SIG-M5 treated with dmso at 0.1 percent for 504 hours (cell line): ENCODE data around the gene TNFRSF6B.
"Not testable (repeated sequence)": the region's sequence is repeated elsewhere in the genome, so short reads cannot be mapped to it uniquely, and the experiment has no call there.

Experiments
- DNase-seq: peaks from one replicate; lab custom pipeline; 2025; ENCODE audit not compliant: unreplicated experiment; lab: John Stamatoyannopoulos, UW

The TNFRSF6B gene

DNA sequence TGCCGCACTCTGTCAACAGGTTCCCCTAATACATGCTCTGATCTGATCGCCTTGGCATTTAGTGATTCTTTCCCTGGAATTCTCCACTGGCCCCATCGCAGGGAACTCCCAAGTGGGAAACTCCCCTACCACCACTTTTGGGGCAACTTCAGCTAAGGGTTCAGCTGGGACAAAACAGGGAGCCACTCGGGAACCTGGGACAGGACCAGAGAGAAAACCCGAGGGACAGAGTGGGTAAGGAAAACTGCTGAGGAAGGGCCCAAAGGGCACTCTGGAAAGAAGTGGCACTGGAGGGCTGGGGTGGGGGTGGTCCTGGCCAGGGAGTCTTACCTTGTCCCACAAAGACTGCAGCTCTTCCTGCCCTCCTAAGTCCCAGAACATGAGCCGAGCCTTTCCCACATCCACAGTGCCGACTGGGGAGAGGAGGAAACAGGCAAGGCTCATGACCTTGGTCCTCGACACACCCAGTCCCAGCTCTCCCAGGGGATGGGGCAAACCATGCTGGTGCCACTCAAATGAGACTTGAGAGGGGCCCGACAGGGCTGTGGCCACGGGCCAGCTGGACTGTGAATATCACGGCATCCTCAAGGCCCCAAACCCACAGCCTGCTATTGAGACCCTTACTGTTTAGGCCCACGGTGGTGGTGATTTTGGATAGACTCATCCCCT is 9.7 kb downstream of the TNFRSF6B start:
- no peak for DNase-seq

DNA sequence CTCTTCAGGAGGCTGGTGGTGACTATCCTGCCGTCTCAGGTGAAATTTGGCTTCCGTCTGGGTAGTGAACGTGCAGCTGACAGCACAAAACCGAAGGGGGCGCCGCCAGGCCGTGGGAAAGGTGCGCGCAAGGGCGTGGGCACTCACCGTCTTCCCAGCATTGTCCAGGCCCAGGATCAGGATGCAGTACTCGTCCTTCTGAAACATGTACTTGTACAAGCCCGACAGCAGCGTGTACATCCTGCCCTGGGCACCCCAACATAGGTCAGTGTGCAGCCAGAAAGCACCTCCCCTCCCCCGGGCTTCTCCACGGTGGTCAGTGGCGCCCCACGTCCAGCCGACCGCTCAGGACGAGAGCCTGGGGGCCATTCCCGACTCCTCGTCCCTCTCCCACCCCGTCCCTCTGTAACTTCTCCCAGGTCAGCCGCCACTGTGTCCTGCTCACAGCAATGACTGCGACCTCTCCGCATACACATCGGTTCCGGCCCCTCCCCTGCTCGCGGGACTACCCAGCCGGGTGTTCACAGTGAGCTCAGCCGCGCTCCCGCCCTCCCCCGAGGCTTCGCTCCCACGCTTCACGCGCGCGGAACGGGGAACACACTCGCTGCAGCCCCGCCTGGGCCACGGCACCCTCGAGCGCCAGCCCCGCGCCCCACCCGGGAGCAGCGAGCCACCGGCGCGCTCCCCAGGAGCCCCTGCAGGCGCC is 10.6 kb downstream of the TNFRSF6B start:
- peak; percentile 30 for DNase-seq

DNA sequence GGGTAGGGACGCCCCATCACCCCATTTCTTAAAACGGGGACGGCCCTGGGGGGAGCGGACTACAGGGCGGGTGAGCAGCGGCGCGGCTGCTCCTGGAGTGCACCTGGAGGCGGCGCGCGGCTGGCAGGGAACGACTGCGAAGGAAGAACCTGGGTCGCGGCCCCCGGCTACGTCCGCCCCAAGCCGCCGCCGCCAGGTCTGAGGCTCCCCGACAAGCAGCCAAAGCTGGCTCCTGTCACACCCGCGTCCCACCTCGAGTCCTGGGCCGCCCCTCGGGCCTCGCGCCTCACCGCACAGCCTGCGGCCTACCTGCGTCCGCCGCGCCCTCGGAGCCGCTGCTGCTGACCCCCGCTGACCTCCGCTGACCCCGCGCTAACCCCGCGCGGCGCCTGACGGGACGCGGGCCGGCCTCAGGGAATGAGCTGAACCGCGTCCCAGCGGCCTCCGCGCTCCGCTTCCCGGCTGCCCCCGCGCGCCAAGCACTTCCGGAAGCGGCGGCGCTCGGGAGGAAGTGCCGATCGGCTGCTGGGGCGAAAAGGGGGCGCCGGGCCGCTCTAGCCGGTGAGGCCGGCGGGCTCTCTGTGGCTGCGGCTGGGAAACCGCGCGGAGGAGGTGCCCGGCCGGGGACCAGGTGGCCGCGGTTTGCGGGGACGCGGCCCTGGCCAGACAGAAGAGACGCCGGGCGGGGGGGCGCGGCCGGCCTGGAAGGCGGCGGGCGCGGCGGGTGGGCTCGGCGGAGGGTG is 11.3 kb downstream of the TNFRSF6B start, which contains the start of the genes ARFRP1 and ZGPAT:
Gene ARFRP1, minus strand, starts transcription at position 419 of the 743 bp plus-strand sequence. CDS start 885 bp downstream, outside the sequence.
Gene ZGPAT, plus strand, starts transcription at position 482 of the 743 bp plus-strand sequence. CDS start 542 bp downstream, outside the sequence.
- DNase-seq: peak; percentile 87

DNA sequence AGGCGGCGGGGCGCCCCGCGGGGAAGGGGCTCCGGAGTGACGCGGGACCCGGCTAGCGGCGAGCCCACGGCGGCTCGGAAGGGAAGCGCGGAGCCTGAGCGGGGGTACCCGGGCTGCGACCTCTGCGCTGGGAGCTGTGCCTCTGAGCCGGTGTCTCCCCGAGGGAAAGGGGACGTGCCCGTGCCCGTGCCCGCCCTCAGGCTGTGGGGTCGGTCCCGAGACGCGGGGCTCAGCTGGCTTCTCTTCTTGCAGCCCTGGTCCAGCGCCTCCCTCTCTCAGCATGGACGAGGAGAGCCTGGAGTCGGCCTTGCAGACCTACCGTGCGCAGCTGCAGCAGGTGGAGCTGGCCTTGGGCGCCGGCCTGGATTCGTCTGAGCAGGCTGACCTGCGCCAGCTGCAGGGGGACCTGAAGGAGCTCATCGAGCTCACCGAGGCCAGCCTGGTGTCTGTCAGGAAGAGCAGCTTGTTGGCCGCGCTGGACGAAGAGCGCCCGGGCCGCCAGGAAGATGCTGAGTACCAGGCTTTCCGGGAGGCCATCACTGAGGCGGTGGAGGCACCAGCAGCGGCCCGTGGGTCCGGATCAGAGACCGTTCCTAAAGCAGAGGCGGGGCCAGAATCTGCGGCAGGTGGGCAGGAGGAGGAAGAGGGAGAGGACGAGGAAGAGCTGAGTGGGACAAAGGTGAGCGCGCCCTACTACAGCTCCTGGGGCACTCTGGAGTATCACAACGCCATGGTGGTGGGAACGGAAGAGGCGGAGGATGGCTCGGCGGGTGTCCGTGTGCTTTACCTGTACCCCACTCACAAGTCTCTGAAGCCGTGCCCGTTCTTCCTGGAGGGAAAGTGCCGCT is 12.1 kb downstream of the TNFRSF6B start:
- DNase-seq: no peak

DNA sequence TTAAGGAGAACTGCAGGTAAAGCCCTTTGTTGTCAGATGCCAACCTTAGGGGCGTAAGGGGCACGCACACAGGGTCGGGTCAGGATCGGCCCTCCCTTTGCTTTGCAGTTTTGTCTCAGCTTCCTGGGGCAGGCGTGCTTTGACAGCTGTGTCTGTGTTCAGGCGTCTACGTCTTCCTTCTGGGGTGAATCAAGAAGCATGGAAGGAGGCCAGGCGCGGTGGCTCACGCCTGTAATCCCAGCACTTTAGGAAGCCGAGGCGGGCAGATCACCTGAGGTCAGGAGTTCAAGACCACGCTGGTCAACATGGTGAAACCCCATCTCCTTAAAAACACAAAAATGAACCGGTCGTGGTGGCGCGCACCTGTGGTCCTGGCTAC is 12.7 kb downstream of the TNFRSF6B start:
- no peak for DNase-seq

DNA sequence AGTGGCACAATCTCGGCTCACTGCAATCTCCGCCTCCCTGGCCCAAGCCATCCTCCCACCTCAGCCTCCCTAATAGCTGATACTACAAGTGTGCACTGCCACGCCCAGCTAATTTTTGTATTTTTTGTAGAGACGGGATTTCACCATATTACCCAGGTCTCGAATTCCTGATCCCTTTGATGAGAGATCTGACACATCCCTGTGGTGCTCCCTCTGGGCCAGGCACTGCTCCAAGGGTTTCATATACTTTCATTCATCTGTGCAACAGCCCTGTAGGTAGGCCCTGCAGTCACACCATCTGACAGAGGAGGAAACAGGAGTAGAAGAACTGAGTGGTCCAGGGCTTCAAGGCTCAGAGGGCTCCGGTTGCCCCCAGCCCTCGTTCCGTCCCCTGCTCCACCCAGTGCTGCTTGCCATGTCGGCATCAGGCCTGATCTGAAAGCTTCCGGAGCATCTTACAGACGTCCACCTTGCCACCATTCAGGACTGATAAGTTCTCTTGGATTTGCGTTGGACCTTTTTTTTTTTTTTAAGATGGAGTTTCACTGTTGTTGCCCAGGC is 14.7 kb downstream of the TNFRSF6B start:
- no peak for DNase-seq

DNA sequence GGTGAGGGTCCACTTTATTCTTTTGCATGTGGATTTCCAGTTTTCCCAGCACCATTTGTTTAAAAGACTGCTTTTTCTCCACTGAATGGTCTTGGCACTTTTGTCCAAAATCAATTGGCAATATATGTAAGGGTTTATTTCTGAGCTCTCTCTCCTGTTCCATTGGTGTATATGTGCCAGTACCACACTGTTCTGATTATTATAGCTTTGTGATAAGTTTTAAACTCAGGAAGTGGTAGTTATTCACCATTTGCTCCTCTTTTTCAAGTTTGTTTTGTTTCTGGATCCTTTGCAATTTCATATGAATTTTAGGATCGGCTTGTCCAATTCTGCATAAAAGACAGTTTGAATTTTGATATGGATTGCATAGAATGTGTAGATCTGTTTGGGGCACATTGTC is 15.7 kb downstream of the TNFRSF6B start:
- no peak for DNase-seq

DNA sequence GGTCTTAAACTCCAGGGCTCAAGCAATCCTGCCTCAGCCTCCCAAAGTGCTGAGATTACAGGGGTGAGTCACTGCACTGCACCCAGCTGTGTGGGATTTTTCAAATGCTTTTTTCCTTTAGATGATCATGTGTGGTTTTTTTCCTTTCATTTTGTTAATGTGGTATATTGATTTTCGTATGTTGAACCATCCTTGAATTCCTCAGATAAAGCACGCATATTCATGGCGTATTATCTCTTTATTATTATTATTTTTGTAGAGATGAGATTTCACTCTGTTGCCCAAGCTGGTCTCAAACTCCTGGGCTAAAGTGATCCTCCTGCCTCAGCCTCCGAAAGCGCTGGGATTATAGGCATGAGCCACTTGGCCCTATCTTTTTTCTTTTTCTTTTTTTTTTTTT is 18.4 kb downstream of the TNFRSF6B start:
- no peak for DNase-seq

DNA sequence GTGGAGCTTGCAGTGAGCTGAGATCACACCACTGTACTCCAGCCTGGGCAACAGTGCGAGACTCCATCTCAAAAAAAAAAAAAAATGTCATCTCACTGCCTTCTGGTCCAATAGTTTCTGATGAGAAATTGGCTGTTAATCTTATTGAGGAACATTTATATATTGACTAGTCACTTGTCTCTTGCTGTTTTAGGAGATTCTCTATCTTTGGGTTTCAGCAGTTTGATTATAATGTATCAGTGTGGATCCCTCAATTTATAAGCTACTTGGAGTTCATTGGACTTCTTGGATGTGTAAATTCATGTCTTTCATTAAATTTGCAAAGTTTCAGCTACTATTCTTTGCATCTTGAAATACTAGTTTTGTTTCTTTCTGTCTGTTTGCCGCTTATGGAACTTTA is 22.5 kb downstream of the TNFRSF6B start:
- no peak for DNase-seq

DNA sequence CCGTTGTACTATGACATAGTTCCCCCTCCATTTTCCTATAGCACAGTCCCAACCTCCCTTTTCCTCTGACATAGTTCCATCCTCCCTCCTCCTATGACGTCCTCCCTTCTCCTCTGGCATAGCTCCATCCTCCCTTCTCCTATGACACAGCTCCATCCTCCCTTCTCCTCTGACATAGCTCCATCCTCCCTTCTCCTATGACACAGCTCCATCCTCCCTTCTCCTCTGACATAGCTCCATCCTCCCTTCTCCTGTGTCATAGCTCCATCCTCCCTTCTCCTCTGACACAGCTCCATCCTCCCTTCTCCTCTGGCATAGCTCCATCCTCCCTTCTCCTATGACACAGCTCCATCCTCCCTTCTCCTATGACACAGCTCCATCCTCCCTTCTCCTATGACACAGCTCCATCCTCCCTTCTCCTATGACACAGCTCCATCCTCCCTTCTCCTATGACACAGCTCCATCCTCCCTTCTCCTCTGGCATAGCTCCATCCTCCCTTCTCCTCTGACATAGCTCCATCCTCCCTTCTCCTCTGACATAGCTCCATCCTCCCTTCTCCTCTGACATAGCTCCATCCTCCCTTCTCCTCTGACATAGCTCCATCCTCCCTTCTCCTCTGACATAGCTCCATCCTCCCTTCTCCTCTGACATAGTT is 26.6 kb downstream of the TNFRSF6B start:
- DNase-seq: not testable (repeated sequence)

DNA sequence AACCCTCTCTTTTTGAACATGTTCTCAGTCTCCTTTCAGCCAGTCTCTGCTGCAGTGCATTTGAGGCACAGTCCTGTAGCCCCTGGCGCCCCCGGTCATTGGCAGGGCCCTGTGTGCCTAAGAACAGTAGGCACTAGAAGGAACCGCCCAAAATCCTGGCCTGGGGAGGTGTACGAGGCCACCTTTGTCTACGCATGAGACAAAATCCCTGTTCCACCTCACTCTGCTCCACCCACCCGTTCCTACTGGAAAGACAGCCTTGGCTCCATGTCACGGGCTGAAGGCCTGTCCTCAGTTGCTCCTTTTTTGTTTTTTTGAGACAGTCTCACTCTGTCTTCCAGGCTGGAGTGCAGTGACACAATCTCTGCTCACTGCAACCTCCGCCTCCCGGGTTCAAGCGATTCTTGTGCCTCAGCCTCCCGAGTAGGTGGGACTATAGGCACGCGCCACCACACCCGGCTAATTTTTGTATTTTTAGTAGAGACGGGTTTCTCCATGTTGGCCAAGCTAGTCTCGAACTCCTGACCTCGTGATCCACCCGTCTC is 33.8 kb downstream of the TNFRSF6B start:
- DNase-seq: not testable (repeated sequence)

DNA sequence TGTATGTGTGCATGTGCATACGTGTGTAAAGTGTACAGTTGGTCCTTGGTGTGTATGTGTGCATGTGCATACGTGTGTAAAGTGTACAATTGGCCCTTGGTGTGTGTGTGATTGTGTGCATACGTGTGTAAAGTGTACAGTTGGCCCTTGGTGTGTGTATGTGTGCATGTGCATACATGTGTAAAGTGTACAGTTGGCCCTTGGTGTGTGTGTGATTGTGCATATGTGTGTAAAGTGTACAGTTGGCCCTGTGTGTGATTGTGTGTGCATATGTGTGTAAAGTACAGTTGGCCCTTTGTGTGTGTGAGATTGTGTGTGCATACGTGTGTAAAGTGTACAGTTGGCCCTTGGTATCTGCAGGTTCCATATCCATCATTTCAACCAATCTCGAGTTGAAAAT is 35.0 kb downstream of the TNFRSF6B start:
- DNase-seq: no peak

DNA sequence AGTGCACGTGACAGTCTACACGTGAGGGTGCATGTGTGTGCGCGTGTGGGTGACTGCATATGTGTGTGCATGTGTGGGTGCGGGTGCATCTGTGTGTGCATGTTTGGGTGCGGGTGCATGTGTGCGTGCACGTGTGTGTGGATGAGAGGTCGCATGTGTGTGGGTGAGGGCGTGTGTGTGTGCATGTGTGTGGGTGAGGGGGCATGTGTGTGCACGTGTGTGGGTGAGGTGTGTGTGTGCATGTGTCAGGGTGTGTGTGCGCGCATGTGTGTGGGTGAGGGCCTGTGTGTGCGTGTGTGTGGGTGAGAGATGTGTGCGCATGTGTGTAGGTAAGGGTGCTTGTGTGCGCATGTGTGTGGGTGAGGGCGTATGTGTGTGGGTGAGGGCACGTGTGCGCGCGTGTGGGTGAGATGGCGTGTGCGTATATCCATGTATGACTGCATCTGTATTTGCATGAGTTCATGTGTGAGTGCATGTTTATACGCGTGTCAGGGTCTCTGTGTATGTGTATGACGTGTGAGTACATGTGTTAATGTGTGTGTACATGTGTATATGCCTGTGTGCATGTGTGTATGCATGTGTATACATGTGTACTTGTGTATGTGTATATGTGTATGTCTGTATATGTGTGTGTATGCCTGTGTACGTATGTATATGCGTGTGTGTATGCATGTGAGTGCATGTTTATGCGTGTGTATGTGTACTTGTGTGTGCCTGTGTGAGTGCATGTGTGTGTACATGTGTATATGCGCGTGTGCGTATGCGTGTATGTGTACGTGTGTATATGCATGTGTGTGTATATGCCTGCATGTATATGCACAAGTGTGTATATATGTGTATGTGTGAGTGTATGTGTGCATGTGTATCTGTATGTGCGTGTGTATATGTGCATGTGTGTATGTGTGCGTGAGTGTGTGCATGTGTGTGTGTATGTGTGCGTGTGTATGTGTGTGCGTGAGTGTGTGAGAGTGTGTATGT is 36.0 kb downstream of the TNFRSF6B start:
- DNase-seq: no peak

DNA sequence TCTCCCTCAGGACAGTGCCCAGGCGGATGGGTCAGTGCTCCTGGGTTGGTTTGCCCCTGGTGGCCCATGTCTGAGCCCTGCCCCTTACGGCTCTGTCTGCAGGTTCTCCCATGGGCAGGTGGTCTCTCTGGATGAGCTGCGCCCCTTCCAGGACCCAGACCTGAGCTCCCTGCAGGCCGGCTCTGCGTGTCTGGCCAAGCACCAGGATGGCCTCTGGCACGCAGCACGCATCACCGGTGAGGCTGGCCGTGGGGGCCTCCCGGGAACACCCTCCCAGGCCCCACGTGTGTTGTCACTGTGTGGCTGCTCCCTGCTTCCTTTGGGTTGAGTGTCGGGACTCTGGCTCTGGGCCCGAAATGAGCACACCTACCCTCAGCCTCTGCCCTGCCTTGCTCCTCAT is 36.7 kb downstream of the TNFRSF6B start:
- no peak for DNase-seq

DNA sequence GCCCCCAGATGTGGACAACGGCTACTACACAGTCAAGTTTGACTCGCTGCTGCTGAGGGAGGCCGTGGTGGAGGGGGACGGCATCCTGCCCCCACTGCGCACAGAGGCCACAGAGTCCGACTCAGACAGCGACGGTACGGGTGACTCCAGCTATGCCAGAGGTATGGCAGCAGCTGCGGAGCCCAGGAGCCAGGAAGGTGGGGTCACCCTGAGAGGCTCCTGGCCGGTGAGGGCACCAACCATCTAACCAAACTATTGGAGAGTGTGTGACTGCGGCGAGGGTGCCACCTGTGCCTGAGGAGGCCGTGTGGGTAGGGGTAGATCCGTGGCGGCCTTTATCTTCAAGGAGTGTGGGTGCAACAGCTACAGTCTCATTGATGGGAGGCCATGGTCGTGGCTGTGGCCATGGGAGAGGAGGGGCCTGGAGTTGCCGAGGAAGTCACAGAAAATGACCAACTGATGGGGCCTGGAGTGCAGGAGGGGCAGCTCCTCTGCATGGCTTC is 37.2 kb downstream of the TNFRSF6B start:
- DNase-seq: no peak

DNA sequence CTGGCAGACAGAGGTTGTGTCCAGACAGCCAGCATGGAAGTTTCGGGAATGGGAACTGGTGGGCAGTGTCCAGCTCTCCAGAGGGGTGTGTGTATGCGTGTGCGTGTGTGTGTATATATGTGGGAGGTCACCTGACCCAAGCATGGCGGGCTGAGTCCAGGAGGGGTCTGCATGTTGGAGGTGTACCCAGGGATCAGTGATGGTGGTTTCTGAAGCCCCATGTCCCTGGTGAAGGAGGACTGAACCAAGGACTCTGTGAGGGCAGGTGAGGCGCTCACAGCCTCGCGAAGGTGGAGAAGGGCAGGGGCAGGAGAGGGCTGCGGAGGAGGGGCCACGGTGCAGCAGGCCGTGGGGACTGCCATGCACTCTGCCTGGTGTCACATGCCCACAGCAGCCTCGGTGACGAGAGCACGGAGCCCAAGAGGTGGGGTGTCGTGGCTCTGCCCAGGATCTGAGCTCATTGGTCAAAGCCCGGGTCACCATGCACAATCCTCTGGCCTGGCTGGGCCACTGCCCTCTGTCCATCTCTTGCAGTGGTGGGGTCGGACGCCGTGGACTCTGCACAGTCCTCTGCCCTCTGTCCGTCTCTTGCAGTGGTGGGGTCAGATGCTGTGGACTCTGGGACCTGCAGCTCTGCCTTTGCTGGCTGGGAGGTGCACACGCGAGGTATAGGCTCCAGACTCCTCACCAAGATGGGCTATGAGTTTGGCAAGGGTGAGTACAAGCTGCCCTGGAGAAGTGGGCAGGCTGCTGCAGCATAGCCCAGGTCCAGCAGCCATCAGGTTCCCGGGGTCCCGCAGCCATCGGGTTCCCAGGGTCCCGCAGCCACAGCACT is 37.9 kb downstream of the TNFRSF6B start:
- DNase-seq: no peak
